Measurements from ENCODE around the gene B4GALT5. TPM values are rescaled to one million over a fixed set of nuclear protein-coding genes. Genes with fewer than 3 reads are reported as not detected.

The B4GALT5 gene
- total RNA-seq, 1 experiment from 2014 or later, result 92.5 TPM

DNA sequence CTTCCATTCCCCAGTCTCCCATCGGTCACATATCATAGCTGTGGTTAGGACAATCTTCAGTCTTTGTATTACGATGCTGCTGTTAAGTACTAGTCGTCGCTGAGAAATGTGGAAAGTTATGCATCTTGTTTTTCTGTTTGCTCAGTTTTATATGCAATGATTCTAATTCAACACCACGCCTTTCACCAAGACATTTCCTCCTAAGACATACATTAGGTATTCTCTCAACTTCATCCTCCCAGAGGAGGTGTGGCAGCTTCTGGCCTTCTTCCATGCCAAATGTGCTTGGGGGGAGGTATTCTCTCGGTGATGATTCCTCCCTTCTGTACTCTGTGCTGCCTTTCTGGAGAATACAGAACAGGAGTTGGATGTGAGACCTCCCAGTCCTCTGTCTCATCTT is 66.1 kb downstream of the B4GALT5 start:
- Histone ChIP-seq H3K4me1 (ENCODE audit: control insufficient read depth in 1 of 2, insufficient read depth in 2 of 2, low read length in 2 of 2) (no peaks in the 10 kb centered on the region), H3K9me2 (ENCODE audit: insufficient read depth) (no peaks in the 10 kb centered on the region), H3K79me2 (ENCODE audit: insufficient read depth, low read length) (peaks cover 18% of the 10 kb centered on the region; the same call in 1 of the 2 replicates), H3K9me3 (ENCODE audit: control insufficient read depth in 1 of 2, insufficient read depth in 1 of 2, low read depth in 1 of 2, low read length in 2 of 2) (no peaks in the 10 kb centered on the region), H3K36me3 (ENCODE audit: control insufficient read depth in 1 of 2, insufficient read depth in 2 of 2, low read length in 2 of 2) (peaks cover 38 to 71% of the 10 kb centered on the region in 2 experiments), H4K20me1 (ENCODE audit: insufficient read depth) (0 out of 2 replicates have a peak, but pooled peaks cover 3% of the 10 kb centered on the region), H3K4me2 (ENCODE audit: low read length) (no peak overlapping the region), H3K27ac (ENCODE audit: low read depth, low read length) (no peak overlapping the region), H3K9ac (ENCODE audit: low read length) (no peak overlapping the region), H3K27me3 (ENCODE audit: insufficient read depth, low read length) (no peaks in the 10 kb centered on the region), H2AFZ (ENCODE audit: low read depth, low read length, poor library complexity, severe bottlenecking) (no peak overlapping the region), H3K4me3 (replicated peaks in 1 of 2; ENCODE audit: low read depth in 1 of 2, low read length in 2 of 2) (no peak overlapping the region)
- CTCF ChIA-PET, result no interaction called here
- intact Hi-C loops (cut with micrococcal nuclease), result no loop called here
- POLR2A ChIA-PET, result no interaction called here
- no TSS peak for BruUV-seq (replicated peaks)
- no peak for ATAC-seq
- no peak for TF ChIP-seq CEBPB (IDR thresholded peaks at IDR 0.05; ENCODE audit: low read depth)
- TF ChIP-seq, protein P1, sequence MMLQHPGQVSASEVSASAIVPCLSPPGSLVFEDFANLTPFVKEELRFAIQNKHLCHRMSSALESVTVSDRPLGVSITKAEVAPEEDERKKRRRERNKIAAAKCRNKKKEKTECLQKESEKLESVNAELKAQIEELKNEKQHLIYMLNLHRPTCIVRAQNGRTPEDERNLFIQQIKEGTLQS (IDR thresholded peaks at IDR 0.05), result no peak
- no peak for TF ChIP-seq REST (IDR thresholded peaks at IDR 0.05; ENCODE audit: low read depth)
- TF ChIP-seq YY1 (IDR thresholded peaks at IDR 0.05; ENCODE audit: extremely low read depth, insufficient replicate concordance, low read depth, low read length), result no peak
- no peak for TF ChIP-seq ELF1 (IDR thresholded peaks at IDR 0.05; ENCODE audit: borderline replicate concordance, low read depth)
- TF ChIP-seq ZFX (IDR thresholded peaks at IDR 0.05), result no peak
- no peak for TF ChIP-seq JUND (IDR thresholded peaks at IDR 0.05)
- no peak for TF ChIP-seq POLR2A (IDR thresholded peaks at IDR 0.05; ENCODE audit: borderline replicate concordance, extremely low read depth, insufficient read depth, insufficient read length)
- no peak for TF ChIP-seq SIN3A (IDR thresholded peaks at IDR 0.05; ENCODE audit: low read depth)
- TF ChIP-seq SRF (IDR thresholded peaks at IDR 0.05; ENCODE audit: low read depth), result no peak
- no peak for TF ChIP-seq TCF7L2 (IDR thresholded peaks at IDR 0.05; ENCODE audit: borderline replicate concordance, extremely low read depth, insufficient read depth, insufficient read length)
- TF ChIP-seq EZH2 (IDR thresholded peaks at IDR 0.05), result no peak
- TF ChIP-seq ZNF274 (IDR thresholded peaks at IDR 0.05; ENCODE audit: low read depth, low read length), result no peak
- no peak for TF ChIP-seq ZBTB33 (IDR thresholded peaks at IDR 0.05; ENCODE audit: extremely low read depth, insufficient replicate concordance, low read length)
- TF ChIP-seq EGR1 (IDR thresholded peaks at IDR 0.05; ENCODE audit: low read depth), result no peak
- no peak for TF ChIP-seq RAD21 (IDR thresholded peaks at IDR 0.05; ENCODE audit: low read depth)
- TF ChIP-seq FOSL1 (IDR thresholded peaks at IDR 0.05; ENCODE audit: low read depth), result no peak
- RAD21 ChIA-PET (ENCODE audit: low non-redundant PET in 1 of 2, low total read pairs in 2 of 2, uncharacterized antibody in 2 of 2, unreplicated experiment in 2 of 2), result no interaction called here
- DNase-seq (ENCODE audit: low read depth, low spot score), result no peak
